GM18517 (cell line): ENCODE measurements around the gene ARSJ.
A peak's percentile ranks its signal among the peaks of the same experiment; 100 is the strongest.

Source experiments
- ATAC-seq: cut with Tn5 transposase; IDR thresholded peaks from one replicate; pipeline ENCODE4 v1.9.1; 2021; ENCODE audit warnings: mild to moderate bottlenecking, moderate library complexity; ENCODE audit not compliant: unreplicated experiment

The ARSJ gene

GRCh38 chr4:113904877-113905276 lies 74.6 kb downstream of the ARSJ start:
- no peak for ATAC-seq

- no peak for ATAC-seq
Observed at GRCh38 chr4:113901994-113902787, 77.3 kb downstream of the ARSJ start.

- ATAC-seq: peak; percentile 94
Observed at GRCh38 chr4:113899271-113900070, 80.0 kb downstream of the ARSJ start.

DNA sequence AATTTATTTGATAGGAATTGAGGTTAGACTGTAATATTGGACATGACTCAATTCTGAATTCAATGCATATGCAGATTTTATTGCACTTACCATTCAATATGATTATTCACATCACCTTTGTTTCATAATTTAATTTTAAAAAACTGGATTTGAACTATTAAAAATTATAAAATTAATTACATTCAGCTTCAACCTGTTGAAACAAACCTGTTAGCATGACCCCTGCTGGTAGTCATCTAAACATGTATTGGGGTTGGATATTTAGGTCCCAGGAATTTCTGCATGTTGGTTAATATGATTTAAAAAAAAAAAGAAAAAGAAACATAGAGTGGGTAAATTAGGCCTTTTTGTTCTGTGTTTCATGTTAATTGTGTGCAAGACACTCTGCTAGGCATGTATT lies 85.9 kb downstream of the ARSJ start:
- no peak for ATAC-seq

DNA sequence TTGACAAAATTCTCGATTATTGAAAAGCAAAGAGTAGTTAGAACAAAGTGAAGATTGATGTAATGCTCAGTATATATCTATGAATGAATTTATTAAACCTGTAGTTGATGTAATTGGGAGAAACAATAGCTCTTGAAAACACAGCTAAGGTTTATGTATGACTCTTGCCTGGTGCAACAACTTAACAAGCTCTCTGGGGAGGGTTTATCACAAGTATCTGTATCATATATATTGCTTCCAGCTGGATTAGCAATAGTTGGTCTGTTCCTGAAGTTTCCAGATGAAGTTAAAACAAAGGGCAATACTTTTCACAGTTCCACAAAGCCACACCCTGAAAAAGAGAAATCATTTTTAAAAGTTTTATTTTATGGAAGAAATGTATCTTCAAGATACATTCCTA lies 91.4 kb downstream of the ARSJ start:
- no peak for ATAC-seq

GRCh38 chr4:113885291-113885690 lies 94.2 kb downstream of the ARSJ start:
- no peak for ATAC-seq

DNA sequence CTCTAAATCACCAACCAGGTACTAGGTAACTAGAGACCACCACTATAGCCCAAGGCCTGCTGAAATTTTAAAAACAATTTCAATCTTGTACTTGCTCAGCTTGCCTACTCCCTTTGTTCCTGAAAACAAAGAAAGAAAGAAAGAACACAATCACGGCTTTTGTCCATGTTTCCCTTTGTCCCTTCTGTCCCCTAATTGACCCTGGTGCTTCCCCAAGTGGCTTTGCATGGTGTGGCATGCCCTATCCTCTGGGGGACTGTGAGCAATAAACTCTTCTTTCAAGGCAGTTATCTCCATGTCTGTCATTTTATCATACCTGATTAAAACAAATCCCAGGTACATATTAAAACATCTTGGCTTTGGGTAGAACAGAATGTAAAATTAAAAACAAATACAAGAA lies 94.8 kb downstream of the ARSJ start:
- ATAC-seq: no peak

DNA sequence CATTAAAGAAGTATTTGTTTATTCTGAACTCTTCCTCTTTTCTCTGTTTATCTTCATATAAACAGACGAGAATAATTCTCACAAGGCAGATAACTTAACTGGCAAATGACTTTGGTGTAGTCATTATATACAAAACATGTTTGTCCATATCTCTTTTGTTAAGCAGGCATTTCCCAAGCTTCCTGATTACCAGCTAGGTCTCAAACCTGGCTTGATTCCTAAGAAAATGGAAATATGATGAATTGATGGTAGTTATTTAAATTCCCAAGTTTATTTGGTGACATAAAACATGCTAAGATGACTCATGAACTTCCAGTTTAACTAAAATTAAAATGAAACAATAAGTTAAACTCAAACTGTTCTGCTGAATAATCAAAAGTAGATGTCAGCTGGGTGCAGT lies 96.8 kb downstream of the ARSJ start:
- no peak for ATAC-seq

GRCh38 chr4:113881256-113881655 lies 98.2 kb downstream of the ARSJ start:
- no peak for ATAC-seq

- ATAC-seq: no peak
Observed at GRCh38 chr4:113880240-113881028, 99.0 kb downstream of the ARSJ start.

DNA sequence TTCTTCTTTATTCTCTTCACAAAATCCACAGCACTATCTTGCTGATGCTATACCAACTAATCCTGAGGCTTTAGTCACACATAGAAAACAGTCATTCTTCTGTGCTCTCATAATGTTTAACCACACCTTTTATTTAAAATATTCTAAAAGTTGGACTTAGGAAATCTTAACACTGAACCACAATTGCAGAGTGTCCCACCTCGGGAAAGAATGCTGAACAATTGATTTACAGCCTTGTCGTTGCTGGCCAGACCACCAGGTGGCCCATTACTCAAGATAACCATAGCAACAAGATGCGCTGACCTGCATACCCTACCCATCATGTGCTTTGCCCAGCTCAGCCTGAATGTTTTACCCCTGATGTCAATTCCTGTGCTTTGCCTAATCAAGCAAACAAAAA lies 100.8 kb downstream of the ARSJ start:
- no peak for ATAC-seq

- ATAC-seq: no peak
Observed at GRCh38 chr4:113874480-113874879, 105.0 kb downstream of the ARSJ start.

DNA sequence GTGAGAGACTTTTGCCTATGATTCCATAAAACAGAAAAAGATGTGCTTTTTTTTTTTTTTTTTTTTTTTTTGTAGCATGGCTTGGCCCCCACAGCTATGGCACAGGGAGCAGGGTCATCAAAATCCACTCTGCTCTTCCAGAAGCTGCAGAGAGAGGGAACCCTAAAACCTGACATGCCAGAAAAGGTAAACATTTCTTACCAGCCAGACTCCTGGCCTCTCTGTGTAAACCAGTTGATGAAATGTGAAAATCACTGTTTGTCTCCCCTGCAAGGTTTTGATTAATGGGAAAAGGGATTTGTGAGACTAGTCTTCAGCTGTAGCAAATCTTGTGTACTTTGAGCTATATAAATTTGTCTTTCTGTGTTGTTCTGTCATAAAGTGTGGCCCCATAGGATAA lies 105.9 kb downstream of the ARSJ start:
- ATAC-seq: no peak

DNA sequence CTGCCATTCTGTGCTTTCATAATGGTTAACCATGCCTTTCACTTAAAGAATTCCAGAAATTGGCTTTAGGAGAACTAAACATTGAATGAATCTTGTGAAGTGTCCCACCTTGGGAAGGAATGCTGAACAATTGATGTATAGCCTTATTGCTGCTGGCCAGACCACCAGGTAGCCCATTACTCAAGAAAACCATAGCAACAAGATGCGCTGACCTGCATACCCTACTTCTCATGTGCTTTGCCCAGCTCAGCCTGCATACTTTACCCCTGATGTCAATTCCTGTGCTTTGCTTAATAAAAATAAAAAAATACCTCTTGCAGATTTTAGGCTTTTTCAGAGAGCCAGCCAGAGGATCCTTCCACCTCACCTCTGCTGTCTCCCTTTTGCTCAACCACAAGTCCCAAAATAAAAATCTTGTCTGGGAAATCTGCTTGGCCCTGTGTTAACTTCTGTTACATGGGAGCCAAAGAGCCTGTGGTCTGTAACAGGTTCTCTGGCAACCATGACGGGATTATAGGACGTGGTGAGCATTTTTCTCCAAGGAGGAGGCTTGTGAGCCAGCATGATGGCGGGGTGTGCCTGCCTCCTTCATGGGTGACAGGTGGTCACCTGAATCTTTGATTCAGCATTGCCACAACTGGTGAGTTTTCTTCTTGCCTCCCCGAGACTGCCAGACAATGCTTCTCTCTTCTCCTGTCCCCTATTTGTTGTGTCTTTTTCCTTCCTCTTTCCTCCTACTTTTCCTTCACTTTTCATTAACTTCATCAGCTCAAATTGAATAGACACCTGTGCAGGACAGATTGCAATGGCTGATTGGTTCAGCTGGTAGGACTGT lies 106.8 kb downstream of the ARSJ start:
- ATAC-seq: no peak

DNA sequence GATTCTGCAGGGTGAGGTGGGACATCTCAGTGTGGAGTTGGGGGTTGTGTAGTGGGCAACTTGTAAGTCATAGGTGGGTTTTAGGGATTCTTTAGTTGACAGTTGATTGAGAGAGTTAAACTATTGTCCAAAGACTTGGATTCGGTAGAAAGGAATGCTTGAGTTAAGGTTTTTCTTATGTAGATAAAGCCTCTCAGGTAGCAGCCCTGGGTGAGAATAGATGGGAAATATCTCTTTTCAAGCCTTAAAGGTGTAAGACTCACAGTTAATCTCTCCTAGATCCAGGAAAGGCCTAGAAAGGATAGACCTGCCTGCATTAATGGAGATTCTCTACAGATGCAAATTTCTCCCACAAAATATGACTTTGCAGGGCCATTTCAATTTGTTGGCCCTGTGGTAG lies 108.4 kb downstream of the ARSJ start:
- ATAC-seq: no peak

DNA sequence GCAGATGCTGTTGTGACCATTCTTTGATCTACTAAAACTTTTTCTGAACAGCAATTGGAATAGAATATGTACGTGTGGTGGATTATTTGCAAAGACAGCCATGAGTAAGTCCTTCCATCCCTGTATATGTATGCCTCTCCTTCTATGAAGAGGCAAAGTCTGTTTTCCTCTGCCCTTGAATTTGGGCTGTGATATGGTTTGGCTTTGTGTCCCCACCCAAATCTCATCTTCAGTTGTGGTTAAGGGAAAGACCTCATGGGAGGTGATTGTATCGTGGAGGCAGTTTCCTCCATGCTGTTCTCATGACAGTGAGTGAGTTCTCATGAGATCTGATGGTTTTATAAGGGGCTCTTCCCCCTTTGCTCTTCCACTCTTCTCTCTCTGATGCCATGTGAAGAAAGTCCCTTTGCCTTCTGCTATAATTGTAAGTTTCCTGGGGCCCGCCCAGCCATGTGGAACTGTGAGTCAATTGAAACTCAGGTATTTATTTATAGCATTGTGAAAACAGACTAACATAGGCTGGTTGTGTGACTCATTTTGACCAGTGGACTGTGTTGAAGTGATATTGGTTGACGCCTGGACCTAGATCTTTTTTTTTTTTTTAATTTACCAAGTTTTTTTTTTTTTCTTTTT lies 109.6 kb downstream of the ARSJ start:
- peak; percentile 95 for ATAC-seq

GRCh38 chr4:113866611-113867010 lies 112.8 kb downstream of the ARSJ start:
- no peak for ATAC-seq

DNA sequence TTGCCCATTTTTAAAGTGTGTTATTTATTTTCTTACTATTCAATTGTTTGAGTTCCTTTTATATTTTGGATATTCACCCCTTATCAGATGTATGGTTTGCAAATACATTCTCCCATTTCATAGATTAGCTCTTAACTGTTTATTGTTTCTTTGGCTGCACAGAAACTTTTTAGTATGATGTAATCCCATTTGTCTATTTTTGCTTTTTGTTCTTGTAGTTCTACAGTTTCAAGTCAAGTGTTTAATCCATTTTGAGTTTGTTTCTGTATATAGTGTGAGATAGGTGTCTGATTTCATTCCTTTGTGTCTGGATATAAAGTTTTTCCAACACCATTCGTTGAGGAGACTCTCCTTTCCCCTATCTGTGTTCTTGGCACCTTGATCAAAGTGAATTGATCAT lies 120.5 kb downstream of the ARSJ start:
- no peak for ATAC-seq

GRCh38 chr4:113851816-113852215 lies 127.6 kb downstream of the ARSJ start:
- no peak for ATAC-seq
